Breast epithelium (tissue), 3 donors: ENCODE measurements around the gene D2HGDH.

ENCODE experiments used
- CTCF ChIP-seq, 3 donors: fragments of 450-650 bp; IDR thresholded peaks; one replicate each; pipeline ENCODE4 v1.5.1; 2016 to 2017; ENCODE audit warnings: antibody characterized with exemption in 3 of 3, mild to moderate bottlenecking in 3 of 3, moderate library complexity in 3 of 3
- POLR2A ChIP-seq: fragments of 450-650 bp; IDR thresholded peaks from one replicate; pipeline ENCODE4 v1.6.1; 2016; ENCODE audit warnings: antibody characterized with exemption, mild to moderate bottlenecking, moderate library complexity
- POLR2AphosphoS5 ChIP-seq, 3 donors: sonication (generic); formaldehyde crosslinking; IDR thresholded peaks; one replicate each; pipeline ENCODE4 v1.6.1; 2017; ENCODE audit warnings: antibody characterized with exemption in 3 of 3

- TF ChIP-seq CTCF (IDR thresholded peaks at IDR 0.05) (no peak), POLR2A (no peak), POLR2AphosphoS5 (IDR thresholded peaks at IDR 0.05) (no peak)
These were observed 82.8 kb downstream of the D2HGDH start for GRCh38 chr2:241817126-241817820.
